Stimulated activated CD4-positive, alpha-beta T cell treated with anti-CD3 and anti-CD28 coated beads, Interleukin-12 subunit alpha, Interleukin-12 subunit beta, amount 100 ng/mL, for 4 hours (primary cell): ENCODE data around the gene NHERF2.
A peak's percentile ranks its signal among the peaks of the same experiment; 100 is the strongest.
"Not testable (repeated sequence)": the region's sequence is repeated elsewhere in the genome, so short reads cannot be mapped to it uniquely, and the experiment has no call there.

Source experiments
- DNase-seq: peaks from one replicate; pipeline ENCODE4 v3.0.0-alpha.2; 2020

NHERF2 gene

DNA sequence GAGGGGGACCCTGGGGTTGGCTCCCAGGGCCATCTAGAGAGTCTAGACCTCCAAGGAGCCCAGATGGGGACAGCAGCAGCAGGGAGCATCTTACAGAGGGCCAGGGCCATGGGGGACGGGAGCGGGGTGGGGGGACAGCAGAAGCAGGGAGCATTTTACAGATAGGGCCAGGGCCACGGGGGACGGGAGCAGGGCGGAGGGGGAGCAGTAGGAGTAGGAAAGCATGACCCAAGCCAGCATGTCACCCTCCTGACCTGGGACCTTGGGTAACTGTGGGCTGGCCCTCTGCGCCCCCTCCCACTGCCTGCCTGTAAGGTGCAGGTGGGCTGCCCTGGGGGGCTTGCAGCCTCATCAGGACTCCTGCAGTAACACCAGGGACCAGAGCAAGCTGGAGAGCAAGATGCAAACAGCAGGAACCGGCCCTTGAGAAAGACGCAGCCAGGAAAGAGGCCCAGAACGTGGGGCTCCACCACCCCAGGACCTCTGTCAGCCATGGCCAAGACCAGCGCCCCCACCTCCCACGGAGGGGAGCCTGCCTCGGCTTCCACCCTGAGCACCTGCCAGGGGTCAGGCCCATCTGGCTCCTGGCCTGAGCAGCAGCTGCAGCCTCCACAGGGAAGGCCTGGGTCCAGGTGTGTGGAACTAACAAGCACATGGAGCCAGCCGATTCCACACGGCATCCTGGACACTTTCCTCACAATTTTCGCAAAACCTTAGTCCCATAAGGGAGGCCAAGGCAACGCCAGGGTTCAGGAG, 19.4 kb upstream of the NHERF2 start:
- DNase-seq: no peak

DNA sequence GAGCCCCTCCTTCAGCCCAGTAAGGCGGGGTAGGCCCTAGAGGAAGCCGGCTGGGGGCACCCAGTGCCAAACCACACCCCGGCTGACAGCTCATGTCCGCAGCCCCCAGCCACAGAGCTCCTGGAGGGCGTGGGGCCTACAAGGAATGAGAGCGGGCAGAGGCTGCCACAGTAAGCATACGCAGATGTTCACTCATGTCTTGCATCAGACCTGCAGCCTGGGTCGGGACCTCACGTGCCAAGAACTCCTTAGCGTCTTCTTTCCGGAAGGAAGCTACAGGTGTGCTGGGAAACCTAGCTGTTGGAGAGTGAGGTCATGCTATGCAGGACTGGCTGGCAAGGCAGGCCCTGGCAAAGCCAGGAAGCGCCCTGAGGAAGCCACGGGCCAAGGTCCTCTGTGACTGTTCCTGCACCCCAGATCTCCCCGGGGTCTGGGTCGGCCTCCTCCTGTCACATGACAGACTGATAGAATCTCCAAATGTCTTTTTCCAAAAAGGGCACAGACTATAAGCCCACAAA, 18.6 kb upstream of the NHERF2 start:
- no peak for DNase-seq

DNA sequence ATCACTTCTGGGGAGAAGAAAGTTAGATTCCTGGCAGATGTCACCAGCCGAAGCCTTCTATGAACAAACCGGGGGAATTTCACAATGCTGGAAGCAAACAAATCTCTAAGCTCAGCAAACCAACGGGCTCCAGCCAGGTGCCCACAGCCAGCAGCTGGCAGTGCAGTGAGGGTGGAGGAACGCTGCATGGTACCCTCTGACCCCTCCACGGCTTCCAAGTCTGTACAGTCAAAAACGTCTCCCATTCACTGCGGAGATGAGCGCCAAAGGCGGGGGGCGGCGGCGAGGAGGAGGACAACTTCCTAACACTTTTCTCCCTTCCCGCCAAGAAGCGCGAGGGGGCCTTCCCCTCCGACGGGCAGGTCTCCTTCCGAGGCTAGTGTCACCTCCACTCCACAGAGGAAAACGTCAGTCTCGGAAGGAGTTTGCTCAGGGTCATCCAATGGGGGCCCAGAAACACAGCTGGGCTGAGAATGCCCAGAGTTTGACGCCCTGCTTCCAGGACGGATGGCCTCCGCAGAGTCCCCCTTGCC, 18.0 kb upstream of the NHERF2 start:
- no peak for DNase-seq

GRCh38 chr16:2009164-2009711, 17.5 kb upstream of the NHERF2 start:
- DNase-seq: no peak

DNA sequence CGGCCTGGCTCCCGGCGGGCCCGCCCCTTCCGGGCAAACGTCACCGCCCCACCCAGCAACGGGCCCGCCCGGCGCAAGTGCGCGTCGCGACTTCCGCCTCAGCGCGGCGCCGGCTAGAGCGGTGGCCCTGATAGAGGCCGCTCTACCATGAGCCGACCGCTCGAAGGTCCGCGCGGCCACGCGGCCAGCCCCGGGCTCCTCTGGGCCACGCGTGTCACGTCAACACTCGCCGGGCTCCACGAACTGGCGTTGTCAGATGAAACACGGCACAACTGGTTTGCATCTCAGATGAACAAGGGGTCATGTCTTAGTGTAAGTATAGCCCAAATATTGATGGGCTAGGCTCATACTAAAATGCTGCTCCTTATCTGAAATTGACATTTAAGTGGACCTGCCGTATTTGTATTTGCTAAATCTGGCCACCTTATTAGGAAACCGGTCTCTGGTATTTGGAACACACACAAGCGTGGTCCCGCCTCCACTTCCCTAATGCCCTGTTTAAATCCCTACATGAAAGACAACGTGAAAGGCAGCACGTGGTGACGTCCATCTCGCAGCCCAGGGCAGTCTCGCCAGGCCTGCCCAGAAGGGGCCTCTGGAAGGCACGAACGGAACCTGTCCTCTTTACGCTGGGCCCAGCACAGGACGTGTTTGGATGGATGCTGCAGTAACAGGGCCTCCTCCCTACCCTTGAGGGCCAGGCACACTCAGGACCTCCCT, 16.8 kb upstream of the NHERF2 start, which contains the start of gene ZNF598:
TSS of gene ZNF598 (minus strand) at position 31 of the 720 bp plus-strand sequence.
- DNase-seq: peak; percentile 80

GRCh38 chr16:2011726-2012125, 15.0 kb upstream of the NHERF2 start:
- DNase-seq: not testable (repeated sequence)

- DNase-seq: no peak
These were observed 13.2 kb upstream of the NHERF2 start for GRCh38 chr16:2013527-2013926.

- DNase-seq: no peak
These were observed 11.4 kb upstream of the NHERF2 start for GRCh38 chr16:2015117-2015946.

GRCh38 chr16:2015947-2016208, 10.8 kb upstream of the NHERF2 start:
- DNase-seq: no peak

GRCh38 chr16:2016407-2016922, 10.2 kb upstream of the NHERF2 start:
- DNase-seq: no peak

GRCh38 chr16:2019518-2019920, 7.2 kb upstream of the NHERF2 start, which contains the start of gene NPW:
NPW (plus strand) TSS chr16:2019785.
- peak; percentile 40 for DNase-seq

GRCh38 chr16:2019921-2020831, 6.5 kb upstream of the NHERF2 start:
- DNase-seq: no peak

DNA sequence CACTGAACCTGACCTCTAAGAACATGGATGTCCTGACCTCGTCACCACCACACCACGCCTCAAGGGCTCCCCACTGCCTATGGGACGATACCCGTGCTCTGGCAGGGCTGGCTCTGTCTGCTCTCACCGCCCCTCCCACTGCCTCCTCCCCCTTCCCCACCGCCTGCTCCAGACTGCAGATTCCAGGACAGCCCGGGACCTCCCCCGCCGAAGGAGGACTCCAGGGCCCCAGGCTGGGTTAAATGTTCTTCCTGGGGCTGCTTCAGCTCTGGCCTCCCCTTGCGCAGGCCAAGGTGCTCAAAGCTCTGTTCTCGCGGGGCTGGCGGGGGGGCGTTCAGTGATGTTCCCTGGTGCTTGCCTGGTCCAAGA, 4.0 kb upstream of the NHERF2 start:
- no peak for DNase-seq

- peak; percentile 98 for DNase-seq
These were observed 3.3 kb upstream of the NHERF2 start for GRCh38 chr16:2023092-2024031.

DNA sequence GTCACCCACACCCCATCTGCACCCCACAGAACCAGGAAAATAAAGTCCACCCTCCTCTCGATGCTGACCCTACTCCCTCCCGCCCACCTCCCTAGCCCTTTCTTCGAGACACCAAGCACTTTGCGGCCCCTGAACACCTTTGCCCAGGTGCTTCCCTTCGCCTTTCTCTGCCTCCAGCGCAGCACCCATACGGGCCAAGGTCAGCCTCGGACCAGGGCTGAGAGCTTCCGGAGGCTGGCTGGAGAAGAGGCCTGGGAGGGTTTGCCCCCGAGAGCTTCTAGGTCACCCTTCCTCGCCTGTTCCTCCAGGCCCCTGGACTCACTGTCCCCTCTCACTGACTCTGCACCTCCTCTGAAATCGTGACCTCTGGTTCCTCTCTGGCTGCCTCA, 2.7 kb upstream of the NHERF2 start:
- DNase-seq: no peak

- DNase-seq: no peak
These were observed 1.5 kb upstream of the NHERF2 start for GRCh38 chr16:2025251-2025650.

- DNase-seq: no peak
These were observed 733 bp upstream of the NHERF2 start for GRCh38 chr16:2025878-2026460.

DNA sequence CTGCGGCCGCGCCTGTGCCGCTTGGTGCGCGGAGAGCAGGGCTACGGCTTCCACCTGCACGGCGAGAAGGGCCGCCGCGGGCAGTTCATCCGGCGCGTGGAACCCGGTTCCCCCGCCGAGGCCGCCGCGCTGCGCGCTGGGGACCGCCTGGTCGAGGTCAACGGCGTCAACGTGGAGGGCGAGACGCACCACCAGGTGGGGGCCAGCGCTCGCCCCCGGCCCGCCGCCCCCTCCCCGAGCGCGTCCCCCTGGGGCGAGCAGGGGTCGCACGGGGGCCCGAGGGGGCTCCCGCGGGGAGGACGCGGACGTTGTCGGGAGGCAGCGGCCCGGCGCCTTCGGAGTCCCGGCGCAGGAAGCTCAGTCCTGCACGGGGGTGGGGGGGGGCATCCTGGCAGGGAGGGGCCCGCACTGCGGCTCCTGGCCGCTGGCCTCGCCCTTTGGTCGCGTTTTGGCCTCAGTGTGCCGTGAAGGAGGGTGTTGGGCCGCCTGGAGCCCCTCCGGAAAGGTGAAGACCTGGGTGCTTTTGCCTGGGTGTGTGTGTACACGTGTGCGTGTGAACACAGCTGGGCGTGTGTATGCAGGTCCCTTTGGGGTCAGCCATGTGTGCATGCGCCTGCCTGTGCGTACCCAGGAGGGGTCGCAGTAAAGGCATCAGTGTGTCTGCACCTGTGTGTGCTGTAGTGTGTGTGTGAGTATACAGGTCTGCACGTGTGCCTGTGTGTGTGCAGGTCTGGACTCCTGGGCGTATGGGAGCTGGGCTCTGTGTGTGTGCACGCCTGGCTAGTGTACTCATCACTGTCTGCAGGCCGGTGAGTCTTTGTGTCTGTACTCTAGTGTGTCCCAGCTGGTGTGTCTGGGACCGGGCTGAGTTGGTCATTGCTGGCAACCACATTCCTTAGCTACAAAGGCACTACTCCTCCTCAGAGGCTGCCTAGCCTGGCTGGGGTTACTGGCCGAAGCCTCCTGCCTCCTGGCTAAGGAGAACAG, 615 bp downstream of the NHERF2 start:
- DNase-seq: no peak

GRCh38 chr16:2028146-2028545, 1.4 kb downstream of the NHERF2 start:
- DNase-seq: no peak
